GM12891 (cell line): ENCODE measurements around the gene QSER1.

Experiments used
- POLR2A ChIP-seq: IDR thresholded peaks from 2 replicates; pipeline ENCODE4 v1.6.1; 2011; ENCODE audit warnings: low read depth, low read length, control low read depth
- POLR2AphosphoS5 ChIP-seq: IDR thresholded peaks from 2 replicates; pipeline ENCODE4 v1.6.1; 2011; ENCODE audit warnings: low read depth, low read length, control low read depth
- SPI1 ChIP-seq: IDR thresholded peaks from 2 replicates; pipeline ENCODE4 v1.6.1; 2011; ENCODE audit warnings: low read depth, low read length, control low read depth
- TAF1 ChIP-seq: IDR thresholded peaks from 2 replicates; pipeline ENCODE4 v1.6.1; 2011; ENCODE audit warnings: low read depth, low read length, control low read depth

- TF ChIP-seq POLR2AphosphoS5 (no peak), POLR2A (no peak), TAF1 (no peak), SPI1 (no peak)
Observed at GRCh38 chr11:32991427-32991826, 98.8 kb downstream of the QSER1 start.
